ENCODE measurements around the gene DPAGT1.
A peak's percentile ranks its signal among the peaks of the same experiment; 100 is the strongest.

Gene DPAGT1

DNA sequence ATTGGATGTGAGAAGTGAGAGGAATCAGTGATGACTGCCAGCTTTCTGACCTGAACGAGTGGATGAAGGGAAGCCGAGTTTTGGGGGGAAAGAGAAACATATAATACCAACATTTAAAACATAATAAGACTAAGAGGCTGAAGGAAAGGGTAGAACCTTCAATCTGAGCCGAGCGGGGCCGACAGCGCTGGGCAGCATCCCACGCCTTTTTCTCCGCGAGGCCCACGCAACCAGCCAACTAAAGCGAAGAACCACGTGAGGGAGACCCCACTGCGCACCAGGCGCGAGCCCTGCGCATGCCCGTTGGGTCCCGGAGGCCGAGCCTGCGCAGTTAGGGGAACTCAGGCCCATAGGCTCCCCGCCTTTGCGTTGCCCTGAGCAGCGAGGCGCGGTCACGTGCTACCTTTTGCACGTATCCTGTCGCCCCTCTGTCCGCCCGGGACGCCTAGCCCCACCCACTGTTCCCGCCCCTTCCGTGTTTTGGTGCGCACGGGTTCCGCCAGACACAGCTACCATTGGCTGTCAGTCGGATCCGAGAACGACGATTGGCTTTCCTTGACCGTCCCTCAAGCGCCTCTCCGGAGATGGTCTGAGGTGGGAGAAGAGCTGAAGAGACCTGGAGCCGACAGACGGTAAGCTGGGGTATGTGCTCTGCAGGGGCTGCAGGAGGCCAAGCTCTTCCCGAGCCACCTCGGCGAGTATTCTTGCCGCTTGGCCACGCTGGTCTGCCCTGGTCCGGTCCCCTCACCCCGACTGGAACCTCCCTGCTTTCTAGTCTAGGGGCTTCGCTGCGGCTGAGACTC, 19.6 kb upstream of the DPAGT1 start, which contains the start of gene HINFP (continued):
- no peak for TF ChIP-seq ZNF114 (tag by site-specific recombination; IDR thresholded peaks at IDR 0.05)
- TF ChIP-seq, protein P1, sequence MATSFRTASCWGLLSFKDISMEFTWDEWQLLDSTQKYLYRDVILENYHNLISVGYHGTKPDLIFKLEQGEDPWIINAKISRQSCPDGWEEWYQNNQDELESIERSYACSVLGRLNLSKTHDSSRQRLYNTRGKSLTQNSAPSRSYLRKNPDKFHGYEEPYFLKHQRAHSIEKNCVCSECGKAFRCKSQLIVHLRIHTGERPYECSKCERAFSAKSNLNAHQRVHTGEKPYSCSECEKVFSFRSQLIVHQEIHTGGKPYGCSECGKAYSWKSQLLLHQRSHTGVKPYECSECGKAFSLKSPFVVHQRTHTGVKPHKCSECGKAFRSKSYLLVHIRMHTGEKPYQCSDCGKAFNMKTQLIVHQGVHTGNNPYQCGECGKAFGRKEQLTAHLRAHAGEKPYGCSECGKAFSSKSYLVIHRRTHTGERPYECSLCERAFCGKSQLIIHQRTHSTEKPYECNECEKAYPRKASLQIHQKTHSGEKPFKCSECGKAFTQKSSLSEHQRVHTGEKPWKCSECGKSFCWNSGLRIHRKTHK (tag by site-specific recombination; IDR thresholded peaks at IDR 0.05), result no peak
- no peak for TF ChIP-seq ZNF184 (tag by site-specific recombination; IDR thresholded peaks at IDR 0.05)
- no peak for TF ChIP-seq ZNF426 (tag by site-specific recombination; IDR thresholded peaks at IDR 0.05)
- no peak for TF ChIP-seq OVOL3 (tag by site-specific recombination; IDR thresholded peaks at IDR 0.05)
- no peak for TF ChIP-seq REPIN1 (tag by site-specific recombination; IDR thresholded peaks at IDR 0.05; ENCODE audit: low read depth)
- no peak for TF ChIP-seq ZNF707 (tag by site-specific recombination; IDR thresholded peaks at IDR 0.05)
- no peak for TF ChIP-seq ZNF701 (tag by site-specific recombination; IDR thresholded peaks at IDR 0.05)
- TF ChIP-seq, protein P2, sequence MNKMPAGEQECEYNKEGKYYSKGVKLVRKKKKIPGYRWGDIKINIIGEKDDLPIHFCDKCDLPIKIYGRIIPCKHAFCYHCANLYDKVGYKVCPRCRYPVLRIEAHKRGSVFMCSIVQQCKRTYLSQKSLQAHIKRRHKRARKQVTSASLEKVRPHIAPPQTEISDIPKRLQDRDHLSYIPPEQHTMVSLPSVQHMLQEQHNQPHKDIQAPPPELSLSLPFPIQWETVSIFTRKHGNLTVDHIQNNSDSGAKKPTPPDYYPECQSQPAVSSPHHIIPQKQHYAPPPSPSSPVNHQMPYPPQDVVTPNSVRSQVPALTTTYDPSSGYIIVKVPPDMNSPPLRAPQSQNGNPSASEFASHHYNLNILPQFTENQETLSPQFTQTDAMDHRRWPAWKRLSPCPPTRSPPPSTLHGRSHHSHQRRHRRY (tag by site-specific recombination; IDR thresholded peaks at IDR 0.05), result no peak
- TF ChIP-seq ZNF501 (tag by site-specific recombination; IDR thresholded peaks at IDR 0.05), result peak; percentile 67; the same call in 1 of the 2 replicates
- TF ChIP-seq, protein P3, sequence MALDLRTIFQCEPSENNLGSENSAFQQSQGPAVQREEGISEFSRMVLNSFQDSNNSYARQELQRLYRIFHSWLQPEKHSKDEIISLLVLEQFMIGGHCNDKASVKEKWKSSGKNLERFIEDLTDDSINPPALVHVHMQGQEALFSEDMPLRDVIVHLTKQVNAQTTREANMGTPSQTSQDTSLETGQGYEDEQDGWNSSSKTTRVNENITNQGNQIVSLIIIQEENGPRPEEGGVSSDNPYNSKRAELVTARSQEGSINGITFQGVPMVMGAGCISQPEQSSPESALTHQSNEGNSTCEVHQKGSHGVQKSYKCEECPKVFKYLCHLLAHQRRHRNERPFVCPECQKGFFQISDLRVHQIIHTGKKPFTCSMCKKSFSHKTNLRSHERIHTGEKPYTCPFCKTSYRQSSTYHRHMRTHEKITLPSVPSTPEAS (tag by site-specific recombination; IDR thresholded peaks at IDR 0.05), result no peak
- peak; percentile 52; the same call in 1 of the 2 replicates for TF ChIP-seq ZNF561 (tag by site-specific recombination; IDR thresholded peaks at IDR 0.05; ENCODE audit: borderline replicate concordance)
- no peak for TF ChIP-seq ZNF555 (tag by site-specific recombination; conservative IDR thresholded peaks at IDR 0.05)
- no peak for TF ChIP-seq ZNF549 (tag by site-specific recombination; IDR thresholded peaks at IDR 0.05)
- peak; percentile 58; the same call in 1 of the 2 replicates for TF ChIP-seq ZFP69B (tag by site-specific recombination; IDR thresholded peaks at IDR 0.05)
- TF ChIP-seq ZNF560 (tag by site-specific recombination; IDR thresholded peaks at IDR 0.05; ENCODE audit: borderline replicate concordance), result no peak
- no peak for TF ChIP-seq ZNF777 (tag by site-specific recombination; IDR thresholded peaks at IDR 0.05; ENCODE audit: borderline replicate concordance)
- no peak for TF ChIP-seq ZNF221 (tag by site-specific recombination; IDR thresholded peaks at IDR 0.05; ENCODE audit: borderline replicate concordance)
- TF ChIP-seq, protein P4, sequence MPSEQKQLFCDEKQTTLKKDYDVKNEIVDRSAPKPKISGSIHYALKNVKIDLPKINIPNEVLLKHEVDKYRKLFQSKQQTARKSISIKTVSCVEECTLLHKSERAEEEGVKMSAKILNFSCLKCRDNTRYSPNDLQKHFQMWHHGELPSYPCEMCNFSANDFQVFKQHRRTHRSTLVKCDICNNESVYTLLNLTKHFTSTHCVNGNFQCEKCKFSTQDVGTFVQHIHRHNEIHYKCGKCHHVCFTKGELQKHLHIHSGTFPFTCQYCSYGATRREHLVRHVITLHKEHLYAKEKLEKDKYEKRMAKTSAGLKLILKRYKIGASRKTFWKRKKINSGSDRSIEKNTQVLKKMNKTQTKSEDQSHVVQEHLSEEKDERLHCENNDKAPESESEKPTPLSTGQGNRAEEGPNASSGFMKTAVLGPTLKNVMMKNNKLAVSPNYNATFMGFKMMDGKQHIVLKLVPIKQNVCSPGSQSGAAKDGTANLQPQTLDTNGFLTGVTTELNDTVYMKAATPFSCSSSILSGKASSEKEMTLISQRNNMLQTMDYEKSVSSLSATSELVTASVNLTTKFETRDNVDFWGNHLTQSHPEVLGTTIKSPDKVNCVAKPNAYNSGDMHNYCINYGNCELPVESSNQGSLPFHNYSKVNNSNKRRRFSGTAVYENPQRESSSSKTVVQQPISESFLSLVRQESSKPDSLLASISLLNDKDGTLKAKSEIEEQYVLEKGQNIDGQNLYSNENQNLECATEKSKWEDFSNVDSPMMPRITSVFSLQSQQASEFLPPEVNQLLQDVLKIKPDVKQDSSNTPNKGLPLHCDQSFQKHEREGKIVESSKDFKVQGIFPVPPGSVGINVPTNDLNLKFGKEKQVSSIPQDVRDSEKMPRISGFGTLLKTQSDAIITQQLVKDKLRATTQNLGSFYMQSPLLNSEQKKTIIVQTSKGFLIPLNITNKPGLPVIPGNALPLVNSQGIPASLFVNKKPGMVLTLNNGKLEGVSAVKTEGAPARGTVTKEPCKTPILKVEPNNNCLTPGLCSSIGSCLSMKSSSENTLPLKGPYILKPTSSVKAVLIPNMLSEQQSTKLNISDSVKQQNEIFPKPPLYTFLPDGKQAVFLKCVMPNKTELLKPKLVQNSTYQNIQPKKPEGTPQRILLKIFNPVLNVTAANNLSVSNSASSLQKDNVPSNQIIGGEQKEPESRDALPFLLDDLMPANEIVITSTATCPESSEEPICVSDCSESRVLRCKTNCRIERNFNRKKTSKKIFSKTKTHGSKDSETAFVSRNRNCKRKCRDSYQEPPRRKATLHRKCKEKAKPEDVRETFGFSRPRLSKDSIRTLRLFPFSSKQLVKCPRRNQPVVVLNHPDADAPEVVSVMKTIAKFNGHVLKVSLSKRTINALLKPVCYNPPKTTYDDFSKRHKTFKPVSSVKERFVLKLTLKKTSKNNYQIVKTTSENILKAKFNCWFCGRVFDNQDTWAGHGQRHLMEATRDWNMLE (tag by site-specific recombination; conservative IDR thresholded peaks at IDR 0.05; ENCODE audit: low read depth), result no peak
- TF ChIP-seq ZNF596 (tag by site-specific recombination; IDR thresholded peaks at IDR 0.05), result no peak
- TF ChIP-seq ZNF16 (tag by site-specific recombination; IDR thresholded peaks at IDR 0.05; ENCODE audit: low read depth), result no peak
- TF ChIP-seq ZNF48 (tag by site-specific recombination; IDR thresholded peaks at IDR 0.05), result no peak
- no peak for TF ChIP-seq ZNF302 (tag by site-specific recombination; IDR thresholded peaks at IDR 0.05; ENCODE audit: low read depth)
- TF ChIP-seq, protein P5, sequence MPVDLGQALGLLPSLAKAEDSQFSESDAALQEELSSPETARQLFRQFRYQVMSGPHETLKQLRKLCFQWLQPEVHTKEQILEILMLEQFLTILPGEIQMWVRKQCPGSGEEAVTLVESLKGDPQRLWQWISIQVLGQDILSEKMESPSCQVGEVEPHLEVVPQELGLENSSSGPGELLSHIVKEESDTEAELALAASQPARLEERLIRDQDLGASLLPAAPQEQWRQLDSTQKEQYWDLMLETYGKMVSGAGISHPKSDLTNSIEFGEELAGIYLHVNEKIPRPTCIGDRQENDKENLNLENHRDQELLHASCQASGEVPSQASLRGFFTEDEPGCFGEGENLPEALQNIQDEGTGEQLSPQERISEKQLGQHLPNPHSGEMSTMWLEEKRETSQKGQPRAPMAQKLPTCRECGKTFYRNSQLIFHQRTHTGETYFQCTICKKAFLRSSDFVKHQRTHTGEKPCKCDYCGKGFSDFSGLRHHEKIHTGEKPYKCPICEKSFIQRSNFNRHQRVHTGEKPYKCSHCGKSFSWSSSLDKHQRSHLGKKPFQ (tag by site-specific recombination; IDR thresholded peaks at IDR 0.05), result no peak; the same call in 1 of the 2 replicates
- TF ChIP-seq, protein P6, sequence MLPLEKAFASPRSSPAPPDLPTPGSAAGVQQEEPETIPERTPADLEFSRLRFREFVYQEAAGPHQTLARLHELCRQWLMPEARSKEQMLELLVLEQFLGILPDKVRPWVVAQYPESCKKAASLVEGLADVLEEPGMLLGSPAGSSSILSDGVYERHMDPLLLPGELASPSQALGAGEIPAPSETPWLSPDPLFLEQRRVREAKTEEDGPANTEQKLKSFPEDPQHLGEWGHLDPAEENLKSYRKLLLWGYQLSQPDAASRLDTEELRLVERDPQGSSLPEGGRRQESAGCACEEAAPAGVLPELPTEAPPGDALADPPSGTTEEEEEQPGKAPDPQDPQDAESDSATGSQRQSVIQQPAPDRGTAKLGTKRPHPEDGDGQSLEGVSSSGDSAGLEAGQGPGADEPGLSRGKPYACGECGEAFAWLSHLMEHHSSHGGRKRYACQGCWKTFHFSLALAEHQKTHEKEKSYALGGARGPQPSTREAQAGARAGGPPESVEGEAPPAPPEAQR (tag by site-specific recombination; IDR thresholded peaks at IDR 0.05), result no peak
- TF ChIP-seq OSR2 (tag by site-specific recombination; IDR thresholded peaks at IDR 0.05), result no peak
- no peak for TF ChIP-seq ZNF621 (tag by site-specific recombination; IDR thresholded peaks at IDR 0.05)
- TF ChIP-seq ZFHX2 (tag by site-specific recombination; conservative IDR thresholded peaks at IDR 0.05), result peak; percentile 89
